Measurements from ENCODE around the gene TSFM. TPM values are rescaled to one million over a fixed set of nuclear protein-coding genes. Genes with fewer than 3 reads are reported as not detected.

TSFM gene
- total and polyA plus RNA-seq, 2 of the 13 experiments (the other 11 are each of a cell fraction or from before 2014, with no cell fraction given) = 29.8 to 68.3 TPM

GRCh38 chr12:57756406-57757341 is 25.9 kb upstream of the TSFM start (continued):
- TF ChIP-seq ZBTB7B (CRISPR knock-in tag; IDR thresholded peaks at IDR 0.05) (peak; percentile 67; the same call in 1 of the 2 replicates), MEIS1 (CRISPR knock-in tag; IDR thresholded peaks at IDR 0.05; ENCODE audit: borderline replicate concordance) (peak; percentile 59; the same call in 1 of the 2 replicates), HES4 (CRISPR knock-in tag; IDR thresholded peaks at IDR 0.05; ENCODE audit: borderline replicate concordance) (0 out of 2 replicates have a peak, but pooled peaks have one; percentile 40), AGO1 (IDR thresholded peaks at IDR 0.05; ENCODE audit: low read depth, low read length, poor library complexity, severe bottlenecking) (peak; percentile 33), SAP130 (CRISPR knock-in tag; IDR thresholded peaks at IDR 0.05; ENCODE audit: low read depth) (peak; percentile 43; the same call in 1 of the 2 replicates), PHF20 (CRISPR knock-in tag; IDR thresholded peaks at IDR 0.05) (no peak), ZNF891 (CRISPR knock-in tag; IDR thresholded peaks at IDR 0.05) (0 out of 2 replicates have a peak, but pooled peaks have one; percentile 22), MAFF (IDR thresholded peaks at IDR 0.05; ENCODE audit: low read depth, low read length) (no peak), NR2F1 (CRISPR knock-in tag; IDR thresholded peaks at IDR 0.05) (no peak), ZSCAN25 (CRISPR knock-in tag; IDR thresholded peaks at IDR 0.05) (peak; percentile 68), SMARCC2 (IDR thresholded peaks at IDR 0.05) (no peak), ZBTB33 (CRISPR knock-in tag; IDR thresholded peaks at IDR 0.05) (peak; percentile 96), ZNF12 (CRISPR knock-in tag; IDR thresholded peaks at IDR 0.05) (peak; percentile 68; the same call in 1 of the 2 replicates), TBL1XR1 (IDR thresholded peaks at IDR 0.05; ENCODE audit: borderline replicate concordance, low read length, partially characterized antibody) (no peak), FOXM1 (CRISPR knock-in tag; IDR thresholded peaks at IDR 0.05) (no peak), HNRNPLL (IDR thresholded peaks at IDR 0.05; ENCODE audit: low read depth, low read length, poor library complexity, severe bottlenecking) (peak; percentile 51), TGIF2 (CRISPR knock-in tag; IDR thresholded peaks at IDR 0.05) (0 out of 2 replicates have a peak, but pooled peaks have one; percentile 21), ZBTB7A (CRISPR knock-in tag; IDR thresholded peaks at IDR 0.05) (peak; percentile 42; the same call in 1 of the 2 replicates), ZBTB1 (CRISPR knock-in tag; IDR thresholded peaks at IDR 0.05; ENCODE audit: borderline replicate concordance) (no peak), RXRA (CRISPR knock-in tag; IDR thresholded peaks at IDR 0.05) (no peak), ZFP90 (CRISPR knock-in tag; IDR thresholded peaks at IDR 0.05; ENCODE audit: borderline replicate concordance) (no peak)
- TF ChIP-seq, protein P1, sequence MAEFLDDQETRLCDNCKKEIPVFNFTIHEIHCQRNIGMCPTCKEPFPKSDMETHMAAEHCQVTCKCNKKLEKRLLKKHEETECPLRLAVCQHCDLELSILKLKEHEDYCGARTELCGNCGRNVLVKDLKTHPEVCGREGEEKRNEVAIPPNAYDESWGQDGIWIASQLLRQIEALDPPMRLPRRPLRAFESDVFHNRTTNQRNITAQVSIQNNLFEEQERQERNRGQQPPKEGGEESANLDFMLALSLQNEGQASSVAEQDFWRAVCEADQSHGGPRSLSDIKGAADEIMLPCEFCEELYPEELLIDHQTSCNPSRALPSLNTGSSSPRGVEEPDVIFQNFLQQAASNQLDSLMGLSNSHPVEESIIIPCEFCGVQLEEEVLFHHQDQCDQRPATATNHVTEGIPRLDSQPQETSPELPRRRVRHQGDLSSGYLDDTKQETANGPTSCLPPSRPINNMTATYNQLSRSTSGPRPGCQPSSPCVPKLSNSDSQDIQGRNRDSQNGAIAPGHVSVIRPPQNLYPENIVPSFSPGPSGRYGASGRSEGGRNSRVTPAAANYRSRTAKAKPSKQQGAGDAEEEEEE (CRISPR knock-in tag; IDR thresholded peaks at IDR 0.05; ENCODE audit: borderline replicate concordance) = no peak
- TF ChIP-seq, protein P2, sequence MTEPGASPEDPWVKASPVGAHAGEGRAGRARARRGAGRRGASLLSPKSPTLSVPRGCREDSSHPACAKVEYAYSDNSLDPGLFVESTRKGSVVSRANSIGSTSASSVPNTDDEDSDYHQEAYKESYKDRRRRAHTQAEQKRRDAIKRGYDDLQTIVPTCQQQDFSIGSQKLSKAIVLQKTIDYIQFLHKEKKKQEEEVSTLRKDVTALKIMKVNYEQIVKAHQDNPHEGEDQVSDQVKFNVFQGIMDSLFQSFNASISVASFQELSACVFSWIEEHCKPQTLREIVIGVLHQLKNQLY (CRISPR knock-in tag; IDR thresholded peaks at IDR 0.05) = no peak
- TF ChIP-seq, protein P3, sequence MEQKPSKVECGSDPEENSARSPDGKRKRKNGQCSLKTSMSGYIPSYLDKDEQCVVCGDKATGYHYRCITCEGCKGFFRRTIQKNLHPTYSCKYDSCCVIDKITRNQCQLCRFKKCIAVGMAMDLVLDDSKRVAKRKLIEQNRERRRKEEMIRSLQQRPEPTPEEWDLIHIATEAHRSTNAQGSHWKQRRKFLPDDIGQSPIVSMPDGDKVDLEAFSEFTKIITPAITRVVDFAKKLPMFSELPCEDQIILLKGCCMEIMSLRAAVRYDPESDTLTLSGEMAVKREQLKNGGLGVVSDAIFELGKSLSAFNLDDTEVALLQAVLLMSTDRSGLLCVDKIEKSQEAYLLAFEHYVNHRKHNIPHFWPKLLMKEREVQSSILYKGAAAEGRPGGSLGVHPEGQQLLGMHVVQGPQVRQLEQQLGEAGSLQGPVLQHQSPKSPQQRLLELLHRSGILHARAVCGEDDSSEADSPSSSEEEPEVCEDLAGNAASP (CRISPR knock-in tag; IDR thresholded peaks at IDR 0.05; ENCODE audit: borderline replicate concordance) = no peak
